BJ (cell line): ENCODE data around the gene SOX6. TPM values are rescaled to one million over a fixed set of nuclear protein-coding genes. Genes with fewer than 3 reads are reported as not detected.

Source experiments
- CTCF ChIA-PET: fragments of 350-600 bp; formaldehyde crosslinking; extraction: SDS; loops from one replicate; lab custom pipeline; 2021; ENCODE audit warnings: antibody characterized with exemption, inconsistent platforms; lab: Yijun Ruan, JAX
- POLR2A ChIA-PET: fragments of 300-600 bp; sonication (Branson Sonifier 250); formaldehyde crosslinking; extraction: SDS; loops from one replicate; lab custom pipeline; 2021; ENCODE audit warnings: antibody characterized with exemption; lab: Charles Lee
- DNase-seq: peaks from one replicate; pipeline ENCODE4 v3.0.0-alpha.2; 2011; ENCODE audit warnings: low read depth
- H3K27me3 ChIP-seq: 2 replicates; pipeline ENCODE4 v1.6.0; 2011; ENCODE audit warnings: low read length; ENCODE audit not compliant: control insufficient read depth, insufficient read depth
- H3K36me3 ChIP-seq: 2 replicates; pipeline ENCODE4 v1.5.1; 2011; ENCODE audit warnings: low read length; ENCODE audit not compliant: control insufficient read depth, insufficient read depth
- H3K4me3 ChIP-seq: 2 replicates; pipeline ENCODE4 v1.5.1; 2011; ENCODE audit warnings: low read depth, mild to moderate bottlenecking, control low read depth, low read length
- CTCF ChIP-seq: IDR thresholded peaks from 2 replicates; pipeline ENCODE4 v1.5.1; 2011; ENCODE audit warnings: low read depth, mild to moderate bottlenecking, control low read depth, inconsistent platforms, low read length, moderate library complexity; ENCODE audit not compliant: insufficient read depth
- polyA plus RNA-seq: library from polyadenylated mRNA; depleted of rRNA; stranded (reverse); fragments of >200 nt; gene quantifications from 2 replicates; pipeline ENCODE4 v1.2.3, GENCODE V29; 2011

SOX6 gene
- polyA plus RNA-seq, 1 experiment = 1.9 TPM

- Histone ChIP-seq H3K36me3 (no peaks in the 10 kb centered on the region), H3K27me3 (no peaks in the 10 kb centered on the region), H3K4me3 (no peak overlapping the region)
- ChIA-PET CTCF (no interaction called here), POLR2A (no interaction called here)
- TF ChIP-seq CTCF = no peak
- no peak for DNase-seq
These were observed 365.1 kb downstream of the SOX6 start for GRCh38 chr11:15991215-15991614.

- DNase-seq = no peak
- TF ChIP-seq CTCF = no peak
- ChIA-PET CTCF (interaction anchor here (0.7 to 3.9 kb wide), 4 partner anchors 13 to 616 kb away, joined by 3 to 13 read pairs (median 4); no protein-coding TSS in a partner anchor), POLR2A (no interaction called here)
- Histone ChIP-seq H3K4me3 (no peak overlapping the region), H3K36me3 (0 out of 2 replicates have a peak, but pooled peaks cover 1% of the 10 kb centered on the region), H3K27me3 (no peaks in the 10 kb centered on the region)
These were observed 366.7 kb downstream of the SOX6 start for GRCh38 chr11:15989685-15990084.

DNA sequence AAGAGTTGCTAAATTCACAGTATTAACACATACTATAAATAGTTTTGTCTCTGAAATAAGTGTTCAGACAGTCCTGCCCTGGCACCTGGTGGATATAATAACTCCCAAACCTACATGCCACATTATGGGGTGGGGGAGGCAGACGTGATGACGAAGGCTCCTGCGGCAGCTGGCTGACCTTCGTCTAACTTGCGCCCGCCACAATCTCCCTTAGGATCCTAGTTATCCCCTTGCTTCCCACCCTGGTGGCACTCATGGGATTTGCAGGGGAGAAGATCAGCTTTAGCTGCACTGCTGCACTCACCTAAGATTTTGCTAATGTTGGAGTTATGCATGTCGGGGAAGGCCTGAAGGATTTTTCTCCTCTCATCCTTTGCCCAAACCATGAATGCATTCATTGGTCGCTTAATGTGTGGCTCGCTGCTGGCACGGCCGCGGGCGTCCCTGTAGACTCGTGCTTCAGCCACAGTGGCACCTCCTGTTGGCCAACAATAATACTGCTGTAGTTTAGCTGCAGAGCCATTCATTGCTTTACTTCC is 367.6 kb downstream of the SOX6 start:
- Histone ChIP-seq H3K36me3 (0 out of 2 replicates have a peak, but pooled peaks cover 1% of the 10 kb centered on the region), H3K4me3 (no peak overlapping the region), H3K27me3 (no peaks in the 10 kb centered on the region)
- ChIA-PET CTCF (interaction anchor here (0.6 to 3.9 kb wide), 8 partner anchors 12 to 617 kb away, joined by 3 to 13 read pairs (median 3); no protein-coding TSS in a partner anchor), POLR2A (no interaction called here)
- DNase-seq = no peak
- TF ChIP-seq CTCF = peak; percentile 10; the same call in 1 of the 2 replicates

DNA sequence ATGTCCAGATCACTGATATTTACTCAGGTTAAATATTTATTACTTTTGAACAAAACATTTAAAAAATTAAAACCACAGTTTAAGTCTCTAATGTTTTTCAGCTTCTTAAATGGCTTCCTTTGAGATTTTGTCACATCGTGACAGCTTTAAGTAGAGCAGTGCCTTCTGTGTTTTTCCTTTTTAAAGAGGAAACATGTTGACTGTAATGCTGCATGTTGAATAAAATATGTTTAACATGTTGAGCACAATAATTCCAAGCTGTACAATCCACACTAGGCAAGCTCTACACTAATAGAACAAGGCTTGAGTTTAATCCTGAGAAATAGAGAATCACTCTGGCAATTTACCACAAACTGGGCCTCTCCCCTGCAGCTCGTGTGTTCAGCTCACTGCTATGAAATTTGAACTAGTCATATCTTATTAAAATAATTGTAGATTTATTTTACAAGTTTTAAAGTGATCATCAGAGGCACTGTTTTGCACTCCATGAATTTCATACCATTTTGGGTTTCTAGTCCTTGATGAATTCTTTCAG is 368.3 kb downstream of the SOX6 start:
- H3K36me3 ChIP-seq = 0 out of 2 replicates have a peak, but pooled peaks cover 1% of the 10 kb centered on the region
- POLR2A ChIA-PET = no interaction called here
- no peak for DNase-seq
- H3K4me3 ChIP-seq = no peak overlapping the region
- CTCF ChIA-PET = interaction anchor here (0.7 to 3.9 kb wide), 9 partner anchors 12 to 617 kb away, joined by 3 to 13 read pairs (median 3); no protein-coding TSS in a partner anchor
- H3K27me3 ChIP-seq = no peaks in the 10 kb centered on the region
- no peak for TF ChIP-seq CTCF

DNA sequence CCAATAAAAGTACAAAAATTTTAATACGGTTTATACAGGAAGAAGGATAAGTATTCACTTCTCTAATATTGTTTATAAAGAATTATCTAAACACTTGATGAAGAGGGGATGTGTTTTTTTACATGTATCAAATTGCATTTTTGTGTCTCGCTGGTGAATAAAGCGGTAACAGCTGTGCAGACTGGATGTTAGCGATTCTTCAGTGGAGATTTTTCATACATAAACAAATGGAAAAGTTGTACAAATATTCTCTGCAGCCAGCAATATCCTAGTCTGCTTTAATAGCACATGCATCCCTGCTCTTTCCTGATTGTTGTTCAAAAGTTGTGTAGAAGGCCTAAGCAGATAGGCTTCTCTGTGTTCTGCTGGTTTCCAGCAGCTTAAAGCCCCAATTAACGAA is 369.3 kb downstream of the SOX6 start:
- no peak for TF ChIP-seq CTCF
- Histone ChIP-seq H3K4me3 (no peak overlapping the region), H3K36me3 (0 out of 2 replicates have a peak, but pooled peaks cover 1% of the 10 kb centered on the region), H3K27me3 (no peaks in the 10 kb centered on the region)
- ChIA-PET POLR2A (no interaction called here), CTCF (interaction anchor here (0.8 to 3.9 kb wide), 3 partner anchors 11 to 660 kb away, joined by 3 to 13 read pairs (median 3); no protein-coding TSS in a partner anchor)
- no peak for DNase-seq
